Heart left ventricle (tissue), 13 donors: ENCODE measurements around the gene IMMP2L.

Source experiments
- POLR2A ChIP-seq, 2 donors: fragments of 450-650 bp; IDR thresholded peaks; one replicate each; pipeline ENCODE4 v1.6.1; 2017; ENCODE audit warnings: antibody characterized with exemption in 2 of 2, mild to moderate bottlenecking in 2 of 2, moderate library complexity in 2 of 2
- TF ChIP-seq, protein P1 (sequence below), 12 donors: fragments of 200-600 bp; sonication (generic) in 4 of 12; IDR thresholded peaks; one replicate each; pipeline versions ENCODE4 v1.5.0 to v1.8.0; 2018 to 2022; ENCODE audit warnings: antibody characterized with exemption in 12 of 12, mild to moderate bottlenecking in 5 of 12
- donor health status: ischemic (EF 13 %, LVEDD 7.1; RV severe dilation, severe dysfunction).
- donor health status: DM: no; HTN: yes; CAD: no.
- donor health status: DM: no; HTN: no; CAD: no.
- donor health status: ischemic (EF 25% LVEDD 6.9; RV normal size, moderate dysfunction).
- donor health status: ischemic (EF 25% LVEDD 5.7; RV mildly dilated, moderate dysfunction).
- donor health status: ischemic (EF 35%, LVEDD 5.7; RV mildly dilated, moderate dysfunction).
- donor health status: nonischemic (EF 11% LVEDD 7.7; RV severe dilation, severe dysfunction).
- donor health status: DM: yes; HTN: yes; CAD: no.
- donor health status: PGD.
- donor health status: ischemic (EF 29% LVEDD 5.4; RV normal size, mild dysfunction).
- donor health status: nonischemic (EF 23%, LVEDD 6.1; RV moderate dilation, normal function).

DNA sequence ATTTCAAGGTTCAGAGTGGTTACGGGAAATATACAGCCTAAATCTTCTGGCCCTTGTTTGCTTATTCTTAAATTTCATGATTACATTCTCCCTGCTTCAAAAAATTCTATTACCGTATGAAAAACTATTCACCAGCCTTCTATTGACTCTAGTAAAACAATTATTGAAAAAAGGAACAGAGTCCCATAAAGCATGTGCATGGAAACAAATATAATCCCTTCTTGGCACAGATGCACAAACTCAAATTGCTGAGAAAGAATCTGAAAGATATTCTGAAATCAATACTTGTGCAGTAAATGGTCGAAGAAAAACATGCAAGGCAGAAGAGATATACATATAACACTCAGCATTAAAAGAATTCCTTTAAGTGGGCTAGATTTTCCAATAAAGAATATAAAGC lies 387.8 kb downstream of the IMMP2L start:
- TF ChIP-seq POLR2A (IDR thresholded peaks at IDR 0.05) = no peak
- TF ChIP-seq, protein P1, sequence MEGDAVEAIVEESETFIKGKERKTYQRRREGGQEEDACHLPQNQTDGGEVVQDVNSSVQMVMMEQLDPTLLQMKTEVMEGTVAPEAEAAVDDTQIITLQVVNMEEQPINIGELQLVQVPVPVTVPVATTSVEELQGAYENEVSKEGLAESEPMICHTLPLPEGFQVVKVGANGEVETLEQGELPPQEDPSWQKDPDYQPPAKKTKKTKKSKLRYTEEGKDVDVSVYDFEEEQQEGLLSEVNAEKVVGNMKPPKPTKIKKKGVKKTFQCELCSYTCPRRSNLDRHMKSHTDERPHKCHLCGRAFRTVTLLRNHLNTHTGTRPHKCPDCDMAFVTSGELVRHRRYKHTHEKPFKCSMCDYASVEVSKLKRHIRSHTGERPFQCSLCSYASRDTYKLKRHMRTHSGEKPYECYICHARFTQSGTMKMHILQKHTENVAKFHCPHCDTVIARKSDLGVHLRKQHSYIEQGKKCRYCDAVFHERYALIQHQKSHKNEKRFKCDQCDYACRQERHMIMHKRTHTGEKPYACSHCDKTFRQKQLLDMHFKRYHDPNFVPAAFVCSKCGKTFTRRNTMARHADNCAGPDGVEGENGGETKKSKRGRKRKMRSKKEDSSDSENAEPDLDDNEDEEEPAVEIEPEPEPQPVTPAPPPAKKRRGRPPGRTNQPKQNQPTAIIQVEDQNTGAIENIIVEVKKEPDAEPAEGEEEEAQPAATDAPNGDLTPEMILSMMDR (IDR thresholded peaks at IDR 0.05) = no peak
